GM23248 (cell line): ENCODE measurements around the gene APOBEC3H. TPM values are rescaled to one million over a fixed set of nuclear protein-coding genes. Genes with fewer than 3 reads are reported as not detected.

Experiments used
- DNase-seq: peaks from one replicate; pipeline ENCODE4 v3.0.0-alpha.2; 2015
- H2AFZ ChIP-seq: fragments of 200-600 bp; sonication (generic); 2 replicates; pipeline ENCODE4 v1.6.1; 2016; ENCODE audit warnings: antibody characterized with exemption
- H3F3A ChIP-seq: fragments of 200-600 bp; sonication (generic); 2 replicates; pipeline ENCODE4 v1.6.1; 2016; ENCODE audit warnings: mild to moderate bottlenecking, antibody characterized with exemption, mixed run types; ENCODE audit not compliant: insufficient read depth
- H3K27ac ChIP-seq: fragments of 200-600 bp; sonication (generic); 2 replicates; pipeline ENCODE4 v1.5.1; 2016; ENCODE audit warnings: mild to moderate bottlenecking
- H3K27me3 ChIP-seq: fragments of 200-600 bp; sonication (generic); replicated peaks from 2 replicates; pipeline ENCODE4 v1.6.1; 2016; ENCODE audit warnings: mild to moderate bottlenecking; ENCODE audit not compliant: insufficient read depth
- H3K36me3 ChIP-seq: fragments of 200-600 bp; sonication (generic); 2 replicates; pipeline ENCODE4 v1.6.1; 2016; ENCODE audit warnings: low read depth, mild to moderate bottlenecking
- H3K4me1 ChIP-seq: fragments of 200-600 bp; sonication (generic); 2 replicates; pipeline ENCODE4 v1.6.1; 2016; ENCODE audit warnings: mild to moderate bottlenecking; ENCODE audit not compliant: insufficient read depth
- H3K4me2 ChIP-seq: fragments of 200-600 bp; sonication (generic); one replicate; pipeline ENCODE4 v1.6.1; 2016; ENCODE audit warnings: mild to moderate bottlenecking; ENCODE audit not compliant: unreplicated experiment
- H3K4me3 ChIP-seq: fragments of 200-600 bp; sonication (generic); 2 replicates; pipeline ENCODE4 v1.5.1; 2016; ENCODE audit warnings: mild to moderate bottlenecking
- H3K79me2 ChIP-seq: fragments of 200-600 bp; sonication (generic); 2 replicates; pipeline ENCODE4 v1.6.1; 2016; ENCODE audit warnings: mild to moderate bottlenecking; ENCODE audit not compliant: insufficient read depth
- H3K9ac ChIP-seq: fragments of 200-600 bp; sonication (generic); 2 replicates; pipeline ENCODE4 v1.6.1; 2016; ENCODE audit warnings: mild to moderate bottlenecking
- H3K9me2 ChIP-seq: fragments of 200-600 bp; sonication (generic); 2 replicates; pipeline ENCODE4 v1.6.1; 2016; ENCODE audit warnings: mixed run types, mild to moderate bottlenecking, moderate library complexity; ENCODE audit not compliant: insufficient read depth
- H3K9me3 ChIP-seq: fragments of 200-600 bp; sonication (generic); one replicate; pipeline ENCODE4 v1.6.1; 2017; ENCODE audit warnings: low read depth
- H4K20me1 ChIP-seq: fragments of 200-600 bp; sonication (generic); 2 replicates; pipeline ENCODE4 v1.6.0; 2016; ENCODE audit not compliant: insufficient read depth
- EZH2 ChIP-seq: fragments of 200-600 bp; sonication (generic); IDR thresholded peaks from 2 replicates; pipeline ENCODE4 v1.6.1; 2018; ENCODE audit warnings: antibody characterized with exemption, mild to moderate bottlenecking; ENCODE audit not compliant: insufficient read depth, poor library complexity, severe bottlenecking
- EZH2phosphoT487 ChIP-seq: fragments of 200-600 bp; sonication (generic); IDR thresholded peaks from 2 replicates; pipeline ENCODE4 v1.6.1; 2018; ENCODE audit warnings: antibody characterized with exemption, moderate library complexity, mild to moderate bottlenecking, low read depth; ENCODE audit not compliant: insufficient read depth
- WGBS, 2 experiments: methylation state at CpG; one replicate each; pipeline ENCODE4 v1.1.6; 2015 to 2017; ENCODE audit warnings: low lambda C conversion rate in 2 of 2, low coverage in 1 of 2; ENCODE audit errors: missing lambda C conversion rate in 2 of 2; 5-methylcytosine and 5-hydroxymethylcytosine counted together
- in situ Hi-C: fragments of 300-500 bp; cut with MboI; formaldehyde crosslinking; loops from 2 replicates; pipeline ENCODE4 v1.15.0; 2020
- polyA plus RNA-seq: library from polyadenylated mRNA; unstranded; fragments of >200 nt; fragmentation: Nextera tagmentation; extraction: Ambion mirVana; gene quantifications from 2 replicates; pipeline ENCODE4 v1.2.1, GENCODE V29; 2016
- total RNA-seq: library from RNA; depleted of rRNA; stranded (reverse); fragments of >200 nt; shearing (Covaris generic); gene quantifications from 2 replicates; pipeline ENCODE4 v1.2.3, GENCODE V29; 2014

The APOBEC3H gene
- total and polyA plus RNA-seq, 2 experiments from 2014 or later: not detected

DNA sequence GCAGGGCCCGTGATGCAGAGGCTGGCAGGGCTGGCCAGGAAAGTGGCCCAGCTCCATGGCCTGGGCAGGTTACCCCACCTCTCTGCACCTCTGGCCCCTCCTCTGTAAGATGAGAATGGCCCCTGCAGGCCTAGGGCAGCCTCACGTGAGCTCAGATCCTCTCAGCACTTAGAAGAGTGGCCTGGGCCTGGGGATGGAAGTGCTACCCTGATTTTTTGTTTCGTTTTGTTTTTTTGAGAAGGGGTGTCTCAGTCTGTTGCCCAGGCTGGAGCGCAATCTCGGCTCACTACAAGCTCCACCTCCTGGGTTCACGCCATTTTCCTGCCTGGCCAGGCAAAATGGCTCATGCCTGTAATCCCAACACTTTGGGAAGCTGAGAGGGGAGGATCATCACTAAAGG is 982 bp downstream of the APOBEC3H start:
- Histone ChIP-seq H3K9me2 (no peaks in the 10 kb centered on the region), H3K9ac (no peak overlapping the region), H3K9me3 (no peaks in the 10 kb centered on the region), H3K4me2 (no peak overlapping the region), H3F3A (no peaks in the 10 kb centered on the region), H3K4me1 (no peaks in the 10 kb centered on the region), H3K27ac (no peak overlapping the region), H2AFZ (no peak overlapping the region), H4K20me1 (no peaks in the 10 kb centered on the region), H3K4me3 (no peak overlapping the region), H3K36me3 (no peaks in the 10 kb centered on the region), H3K79me2 (no peaks in the 10 kb centered on the region), H3K27me3 (no peaks in the 10 kb centered on the region)
- WGBS, 2 experiments: 81 to 89% methylated on average over 5 to 6 of the region's 6 CpGs
- no peak for DNase-seq
- TF ChIP-seq EZH2 (no peak), EZH2phosphoT487 (no peak)
- in situ Hi-C loops: no loop called here

DNA sequence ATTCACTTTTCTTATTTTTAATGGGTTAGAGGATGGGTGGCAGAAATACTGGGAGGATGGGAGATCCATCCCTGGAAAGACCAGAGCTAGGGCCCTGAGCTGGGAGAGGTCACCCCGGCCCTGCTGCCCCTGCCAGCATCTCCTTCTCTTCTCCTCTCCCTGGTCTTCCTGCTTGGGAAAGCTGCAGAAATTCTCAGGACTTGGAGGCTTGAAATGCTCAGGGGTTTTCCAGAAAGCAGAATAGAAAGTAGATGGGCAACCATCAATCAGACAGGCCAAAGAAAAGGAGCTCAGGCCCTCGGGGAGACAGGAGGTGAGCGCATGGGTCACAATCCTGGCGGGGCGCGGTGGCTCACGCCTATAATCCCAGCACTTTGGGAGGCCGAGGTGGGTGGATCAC is 1.5 kb downstream of the APOBEC3H start:
- no peaks in the 10 kb centered on the region for H3K79me2 ChIP-seq
- 87 to 88% methylated on average over 8 of the region's 8 CpGs for WGBS, 2 experiments
- no peak overlapping the region for H2AFZ ChIP-seq
- H3K4me3 ChIP-seq: no peak overlapping the region
- no peaks in the 10 kb centered on the region for H3F3A ChIP-seq
- no peaks in the 10 kb centered on the region for H4K20me1 ChIP-seq
- H3K27me3 ChIP-seq: no peaks in the 10 kb centered on the region; the same call in 1 of the 2 replicates
- no peak overlapping the region for H3K27ac ChIP-seq
- no peak for DNase-seq
- H3K9ac ChIP-seq: no peak overlapping the region
- H3K36me3 ChIP-seq: no peaks in the 10 kb centered on the region
- H3K9me2 ChIP-seq: no peaks in the 10 kb centered on the region
- TF ChIP-seq EZH2phosphoT487: no peak
- TF ChIP-seq EZH2: no peak
- in situ Hi-C loops: no loop called here
- H3K9me3 ChIP-seq: no peaks in the 10 kb centered on the region
- H3K4me2 ChIP-seq: no peak overlapping the region
- no peaks in the 10 kb centered on the region for H3K4me1 ChIP-seq

DNA sequence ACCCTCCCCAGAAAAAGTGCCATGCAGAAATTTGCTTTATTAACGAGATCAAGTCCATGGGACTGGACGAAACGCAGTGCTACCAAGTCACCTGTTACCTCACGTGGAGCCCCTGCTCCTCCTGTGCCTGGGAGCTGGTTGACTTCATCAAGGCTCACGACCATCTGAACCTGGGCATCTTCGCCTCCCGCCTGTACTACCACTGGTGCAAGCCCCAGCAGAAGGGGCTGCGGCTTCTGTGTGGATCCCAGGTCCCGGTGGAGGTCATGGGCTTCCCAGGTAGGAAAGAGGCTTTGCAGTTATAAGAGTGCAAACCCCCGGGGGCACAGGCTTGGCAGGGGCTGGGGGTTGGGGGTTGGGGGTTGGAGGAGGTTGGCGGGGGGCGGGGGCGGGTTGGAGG is 4.2 kb downstream of the APOBEC3H start:
- no peaks in the 10 kb centered on the region for H3K79me2 ChIP-seq
- WGBS, 2 experiments: 64 to 70% methylated on average over 10 to 13 of the region's 13 CpGs
- no peak for DNase-seq
- no peaks in the 10 kb centered on the region for H3K9me3 ChIP-seq
- H3K27me3 ChIP-seq: no peaks in the 10 kb centered on the region; the same call in 1 of the 2 replicates
- no peak overlapping the region for H3K4me3 ChIP-seq
- H3K36me3 ChIP-seq: no peaks in the 10 kb centered on the region
- no peaks in the 10 kb centered on the region for H3F3A ChIP-seq
- in situ Hi-C loops: no loop called here
- no peak overlapping the region for H3K9ac ChIP-seq
- TF ChIP-seq EZH2 (no peak), EZH2phosphoT487 (no peak)
- no peak overlapping the region for H2AFZ ChIP-seq
- H3K27ac ChIP-seq: no peak overlapping the region
- H4K20me1 ChIP-seq: no peaks in the 10 kb centered on the region
- no peaks in the 10 kb centered on the region for H3K4me1 ChIP-seq
- no peak overlapping the region for H3K4me2 ChIP-seq
- H3K9me2 ChIP-seq: no peaks in the 10 kb centered on the region

DNA sequence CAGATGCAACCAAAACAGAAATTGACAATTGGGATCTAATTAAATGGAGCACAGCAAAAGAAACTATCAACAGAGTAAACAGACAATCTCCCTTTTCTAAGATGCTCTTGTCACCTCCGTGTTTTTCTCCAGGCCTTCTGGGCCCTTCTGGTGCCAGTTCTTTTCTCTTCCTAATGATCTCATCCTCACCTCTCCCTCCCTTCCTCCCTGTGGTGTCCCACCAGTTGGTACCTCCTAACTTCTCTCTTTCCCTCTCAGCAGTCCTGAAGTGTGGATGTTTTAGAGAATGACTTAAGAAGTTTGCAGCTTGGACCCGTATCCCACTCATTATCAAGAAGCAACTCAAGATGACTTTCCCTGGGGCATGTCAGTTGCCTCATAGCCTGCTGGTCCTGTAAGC is 6.4 kb downstream of the APOBEC3H start:
- Histone ChIP-seq H3K9me3 (no peaks in the 10 kb centered on the region), H3K79me2 (no peaks in the 10 kb centered on the region), H3K27me3 (no peaks in the 10 kb centered on the region; the same call in 1 of the 2 replicates), H3K9me2 (no peaks in the 10 kb centered on the region), H3K36me3 (no peaks in the 10 kb centered on the region), H3K4me3 (no peak overlapping the region), H3K27ac (no peak overlapping the region), H2AFZ (no peak overlapping the region), H3F3A (no peaks in the 10 kb centered on the region), H3K9ac (no peak overlapping the region), H3K4me1 (no peaks in the 10 kb centered on the region), H4K20me1 (no peaks in the 10 kb centered on the region), H3K4me2 (no peak overlapping the region)
- in situ Hi-C loops: no loop called here
- TF ChIP-seq EZH2phosphoT487 (no peak), EZH2 (no peak)
- WGBS, 2 experiments: 60 to 71% methylated on average over 2 of the region's 2 CpGs
- DNase-seq: no peak

DNA sequence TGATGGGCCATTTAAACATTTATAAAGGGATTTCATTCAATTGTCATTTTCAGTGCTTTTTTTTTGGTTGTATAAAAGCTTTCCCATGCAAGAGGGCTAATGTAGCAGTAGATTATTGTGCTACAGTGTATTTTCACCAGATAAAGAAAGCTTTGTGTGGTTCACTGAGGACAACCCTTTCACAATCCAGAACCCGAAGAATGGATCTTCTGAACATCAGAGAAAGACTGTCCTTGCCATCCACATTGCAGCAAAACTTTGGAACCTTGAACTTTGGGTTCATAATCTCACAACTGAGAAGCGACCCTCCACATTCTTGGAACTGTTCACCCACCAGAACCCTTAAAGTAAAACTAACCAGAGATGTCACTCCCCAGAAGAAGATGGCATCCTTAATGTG is 9.3 kb downstream of the APOBEC3H start:
- no peak overlapping the region for H3K9ac ChIP-seq
- no peak overlapping the region for H3K4me2 ChIP-seq
- H3K36me3 ChIP-seq: no peaks in the 10 kb centered on the region
- no peaks in the 10 kb centered on the region for H3K79me2 ChIP-seq
- no peaks in the 10 kb centered on the region for H3F3A ChIP-seq
- TF ChIP-seq EZH2 (no peak), EZH2phosphoT487 (no peak)
- DNase-seq: no peak
- H3K27ac ChIP-seq: no peak overlapping the region
- H2AFZ ChIP-seq: no peak overlapping the region
- 46 to 66% methylated on average over 2 of the region's 2 CpGs for WGBS, 2 experiments
- H3K27me3 ChIP-seq: no peaks in the 10 kb centered on the region; the same call in 1 of the 2 replicates
- no peaks in the 10 kb centered on the region for H4K20me1 ChIP-seq
- no peaks in the 10 kb centered on the region for H3K9me2 ChIP-seq
- H3K9me3 ChIP-seq: no peaks in the 10 kb centered on the region
- in situ Hi-C loops: no loop called here
- no peak overlapping the region for H3K4me3 ChIP-seq
- no peaks in the 10 kb centered on the region for H3K4me1 ChIP-seq
